HG03378 (cell line): Measurements from ENCODE around the gene BARHL1.

Experiments used
- ATAC-seq: cut with Tn5 transposase; IDR thresholded peaks from one replicate; pipeline ENCODE4 v1.9.1; 2021; ENCODE audit warnings: mild to moderate bottlenecking, moderate library complexity; ENCODE audit not compliant: unreplicated experiment

Gene BARHL1

GRCh38 chr9:132586830-132587591, 4.6 kb downstream of the BARHL1 start:
- ATAC-seq: no peak

- ATAC-seq: no peak
Observed at GRCh38 chr9:132587592-132587955, 5.2 kb downstream of the BARHL1 start.

- ATAC-seq: no peak
Observed at GRCh38 chr9:132588098-132588497, 5.7 kb downstream of the BARHL1 start.

GRCh38 chr9:132588501-132589147, 6.2 kb downstream of the BARHL1 start:
- no peak for ATAC-seq

DNA sequence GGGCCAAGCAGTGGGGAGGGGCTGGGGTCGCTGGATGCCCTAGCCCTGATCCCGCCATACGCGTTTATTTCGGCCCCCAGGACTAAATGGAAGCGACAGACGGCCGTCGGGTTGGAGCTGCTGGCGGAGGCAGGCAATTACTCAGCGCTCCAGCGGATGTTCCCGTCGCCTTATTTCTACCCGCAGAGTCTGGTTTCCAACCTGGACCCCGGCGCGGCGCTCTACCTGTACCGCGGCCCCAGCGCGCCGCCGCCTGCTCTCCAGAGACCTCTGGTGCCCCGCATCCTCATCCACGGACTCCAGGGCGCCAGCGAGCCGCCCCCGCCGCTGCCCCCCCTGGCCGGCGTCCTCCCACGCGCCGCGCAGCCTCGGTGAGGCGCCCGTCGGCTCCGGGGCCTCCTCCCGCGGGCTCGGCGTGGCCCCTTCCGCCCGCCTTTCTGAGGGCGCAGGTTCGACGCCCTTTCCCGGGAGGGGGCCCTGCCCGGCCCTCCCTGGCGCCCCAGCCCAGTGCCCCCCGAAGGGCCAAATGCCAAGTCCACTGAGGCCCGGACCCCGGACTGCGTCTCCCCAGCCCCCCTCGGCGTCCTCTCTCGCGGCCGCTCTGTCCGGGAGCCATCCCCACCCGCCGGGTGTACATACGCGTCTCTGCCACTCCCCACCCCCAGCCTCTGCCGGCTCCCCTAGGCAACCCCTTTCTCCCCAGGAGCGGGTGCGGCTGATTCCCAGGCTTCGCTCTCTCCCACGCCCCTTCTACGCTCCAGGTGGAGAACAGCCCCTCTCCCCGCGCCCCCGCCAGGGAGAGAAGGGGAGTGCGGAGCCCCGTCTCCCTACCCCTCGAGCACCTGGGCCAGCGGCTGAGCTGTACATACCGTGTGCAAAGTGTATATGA, 7.0 kb downstream of the BARHL1 start:
- no peak for ATAC-seq

- no peak for ATAC-seq
Observed at GRCh38 chr9:132590037-132590317, 7.6 kb downstream of the BARHL1 start.

GRCh38 chr9:132590318-132591182, 8.1 kb downstream of the BARHL1 start:
- no peak for ATAC-seq

GRCh38 chr9:132591244-132591643, 8.8 kb downstream of the BARHL1 start:
- ATAC-seq: no peak

GRCh38 chr9:132591751-132592314, 9.4 kb downstream of the BARHL1 start:
- ATAC-seq: no peak

GRCh38 chr9:132592451-132592850, 10.0 kb downstream of the BARHL1 start:
- ATAC-seq: no peak

- ATAC-seq: no peak
Observed at GRCh38 chr9:132594412-132594811, 12.0 kb downstream of the BARHL1 start.

DNA sequence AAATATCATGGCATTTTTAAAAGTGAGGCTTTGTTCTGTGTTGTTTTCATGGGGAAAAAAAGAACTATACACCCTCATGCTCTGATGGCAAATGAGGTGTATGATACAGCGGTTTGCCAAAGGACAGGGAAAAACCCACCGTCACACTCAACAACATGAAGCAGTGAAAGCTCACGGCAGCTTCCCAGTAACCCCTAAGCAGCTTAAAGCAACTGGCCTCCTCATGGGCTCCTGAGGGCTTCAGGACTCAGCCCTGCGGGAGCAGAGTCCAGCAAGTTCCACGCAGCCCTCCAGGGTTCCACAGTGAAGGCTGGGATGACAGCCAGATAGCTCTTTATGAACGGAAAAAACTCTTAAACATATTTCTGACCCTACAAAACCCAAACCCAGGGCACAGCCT, 12.9 kb downstream of the BARHL1 start:
- no peak for ATAC-seq

DNA sequence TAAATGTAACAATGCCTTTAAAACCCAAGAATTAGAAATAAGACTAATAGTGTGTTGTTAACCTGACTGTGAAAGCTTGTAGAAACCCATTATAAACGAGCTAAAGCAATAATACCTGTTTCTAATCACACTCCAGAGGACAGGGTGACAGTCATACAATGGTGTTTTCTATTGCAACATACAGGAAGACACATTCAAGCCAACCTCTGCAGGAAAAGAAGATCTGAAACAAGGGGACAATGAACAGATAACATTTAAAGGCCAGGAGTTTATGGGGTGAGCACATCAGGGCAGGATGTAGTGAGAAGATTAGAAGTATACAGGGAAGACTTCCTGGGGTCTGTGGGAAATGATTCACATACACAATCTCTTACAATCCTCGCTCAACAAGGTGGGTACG, 13.8 kb downstream of the BARHL1 start:
- ATAC-seq: no peak

GRCh38 chr9:132597073-132597775, 14.8 kb downstream of the BARHL1 start:
- ATAC-seq: no peak

DNA sequence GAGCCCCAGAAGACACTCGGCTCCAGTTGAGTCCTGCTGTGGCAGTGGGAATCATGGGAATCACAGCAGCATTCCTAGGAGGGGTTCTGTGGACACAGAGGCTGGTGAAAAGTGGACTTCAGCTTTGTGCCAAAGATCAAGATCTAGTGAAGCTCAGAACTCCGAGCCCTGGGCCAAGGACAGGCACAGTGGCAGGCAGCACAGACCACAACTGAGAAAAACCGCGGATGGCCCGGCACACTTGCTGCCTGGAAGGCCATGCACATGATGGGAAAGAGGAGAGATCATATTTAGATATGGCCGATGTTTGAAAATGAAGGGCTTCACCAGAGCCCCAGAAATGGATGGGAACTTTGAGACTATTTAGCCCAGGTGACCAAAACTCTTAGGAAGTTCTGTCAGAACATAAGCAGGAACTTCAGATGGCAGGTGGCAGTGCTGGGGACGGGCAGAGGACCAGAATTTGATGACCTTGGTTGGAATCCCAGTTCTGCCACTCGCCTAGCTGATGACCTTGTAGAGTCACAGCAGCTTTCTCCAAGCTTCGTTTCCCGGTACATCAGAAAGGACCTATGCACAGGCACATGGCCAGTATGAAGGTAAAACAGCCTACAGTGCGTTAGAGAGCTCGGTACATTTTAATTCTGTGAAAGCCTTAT, 18.0 kb downstream of the BARHL1 start:
- ATAC-seq: no peak

DNA sequence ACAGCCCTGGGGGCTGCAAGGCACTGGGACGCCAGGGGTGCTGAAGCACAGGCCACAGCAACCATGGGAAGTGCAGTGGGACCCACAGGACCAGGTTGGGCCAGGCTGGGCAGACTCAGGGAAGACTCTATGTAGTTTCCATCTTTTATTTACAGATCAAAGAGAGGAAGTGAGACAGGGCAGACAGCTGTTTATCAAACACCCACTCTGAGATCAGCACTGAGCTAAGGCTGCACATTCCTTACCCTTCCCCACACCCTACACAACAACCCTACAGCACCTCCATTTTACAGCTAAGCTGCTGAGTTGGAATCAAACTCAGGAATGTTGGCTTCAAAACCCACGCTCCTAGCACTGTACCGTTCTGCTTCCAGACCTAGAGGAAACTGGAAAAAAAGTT, 19.8 kb downstream of the BARHL1 start:
- no peak for ATAC-seq

- no peak for ATAC-seq
Observed at GRCh38 chr9:132605387-132605786, 23.0 kb downstream of the BARHL1 start.

GRCh38 chr9:132606066-132606465, 23.7 kb downstream of the BARHL1 start:
- no peak for ATAC-seq

- ATAC-seq: no peak
Observed at GRCh38 chr9:132609184-132609583, 26.8 kb downstream of the BARHL1 start.

GRCh38 chr9:132609829-132610228, 27.4 kb downstream of the BARHL1 start:
- ATAC-seq: no peak
